ENCODE data around the gene ZBTB20.

ZBTB20 gene

DNA sequence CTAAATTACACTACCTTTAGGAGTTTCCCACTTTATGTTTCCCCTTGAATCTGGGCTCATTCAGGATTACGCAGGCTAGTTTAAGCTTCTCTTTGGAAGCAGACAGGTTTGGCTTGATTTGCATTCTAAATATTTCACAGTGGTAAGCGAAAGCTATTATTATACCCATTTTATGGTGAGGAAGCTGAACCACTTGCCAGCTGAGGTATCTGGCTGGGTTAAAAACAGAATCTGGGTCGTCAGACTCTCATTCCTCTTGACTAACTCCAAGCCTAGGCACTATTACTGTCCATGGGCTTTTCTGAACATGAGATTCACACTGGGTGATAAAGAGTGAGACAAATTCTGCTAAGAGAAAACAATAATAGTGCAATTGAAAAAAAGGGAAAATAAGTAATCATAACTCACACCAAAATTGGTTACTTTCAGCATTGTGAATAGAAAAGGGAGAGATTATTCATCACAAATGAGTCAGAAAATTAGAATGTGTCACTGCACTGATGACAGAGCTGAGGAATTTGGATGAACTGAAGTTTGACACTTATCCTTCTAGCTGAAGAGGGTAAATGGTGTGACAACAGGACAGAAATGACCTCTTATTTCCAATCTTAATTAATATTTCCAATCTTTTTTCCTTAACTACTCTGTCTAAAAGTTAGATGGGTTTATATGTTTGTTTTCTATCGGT is 642.0 kb downstream of the ZBTB20 start:
- no peak for FAIRE-seq

DNA sequence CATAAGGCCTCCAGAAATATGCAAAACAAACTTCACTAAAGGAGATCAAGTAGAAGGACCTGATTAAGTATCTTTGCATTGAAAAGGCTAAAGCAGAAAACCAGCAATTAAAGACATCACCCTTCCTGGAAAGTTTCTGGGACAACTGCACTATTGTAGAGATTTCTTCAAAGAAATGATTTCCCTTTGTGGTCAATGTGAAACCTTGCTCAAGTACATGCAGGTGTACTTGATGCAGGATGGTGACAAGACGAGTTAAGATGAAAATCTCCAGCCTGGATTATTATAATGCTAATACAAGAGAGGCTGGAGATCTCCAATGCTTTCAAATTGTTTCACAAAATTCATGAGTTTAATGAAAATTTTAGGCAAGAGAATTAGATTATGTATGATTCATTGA is 644.9 kb downstream of the ZBTB20 start:
- FAIRE-seq, result no peak

DNA sequence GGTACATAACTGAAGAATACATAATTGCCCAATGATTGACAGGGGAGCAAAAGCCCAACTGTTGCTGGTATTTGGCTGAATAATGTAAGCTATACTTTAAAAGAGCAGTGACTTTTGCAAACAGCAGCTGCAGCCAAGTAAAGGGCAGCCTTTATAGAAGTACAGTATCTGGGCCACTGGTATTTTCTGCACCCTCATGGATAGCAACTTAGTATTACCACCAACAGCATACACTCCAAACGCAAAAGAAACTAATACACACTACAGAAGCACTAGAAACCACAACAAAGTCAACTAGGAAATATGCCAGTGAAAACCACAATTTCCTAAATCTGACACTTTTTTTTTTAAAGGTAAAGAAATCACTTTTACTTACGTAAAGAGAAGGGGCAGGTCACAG is 647.1 kb downstream of the ZBTB20 start:
- no peak for FAIRE-seq

DNA sequence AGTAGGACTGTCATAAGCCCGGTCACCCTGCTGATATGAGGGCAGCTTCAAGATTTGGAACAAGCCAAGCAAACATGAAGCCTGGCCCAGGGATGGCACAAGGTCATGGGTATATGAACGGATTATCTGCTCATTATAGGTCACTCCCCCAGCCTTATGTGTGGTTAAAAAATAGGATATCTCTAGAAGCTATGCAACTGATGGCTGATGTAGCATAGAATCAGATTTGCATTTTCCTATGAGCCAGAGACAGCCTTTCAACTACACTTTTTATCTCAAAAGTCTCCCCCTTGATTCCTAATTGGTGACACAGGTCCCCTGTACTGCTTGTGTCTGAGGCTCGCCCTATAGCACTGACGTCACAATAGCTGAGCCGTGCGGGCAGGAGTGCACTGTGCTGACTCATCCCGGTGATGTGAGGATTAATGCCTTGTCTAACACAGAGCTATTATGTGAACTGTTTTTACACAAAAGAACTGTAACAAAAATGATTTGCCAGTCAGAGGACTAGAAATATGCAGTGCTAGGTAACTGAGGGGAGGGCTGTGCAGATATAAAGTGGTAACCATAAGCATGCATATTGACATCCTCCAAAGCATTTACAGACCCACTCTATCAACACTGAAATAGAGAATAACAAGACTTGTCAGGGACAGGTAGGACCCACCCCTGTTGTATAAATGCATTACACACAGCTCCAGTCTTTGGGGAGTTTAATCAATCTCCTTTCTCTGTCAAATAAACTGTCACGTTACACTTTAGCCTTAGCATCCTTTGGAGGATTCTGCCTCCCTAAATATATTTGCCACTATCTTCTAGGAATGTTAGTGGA is 648.3 kb downstream of the ZBTB20 start:
- FAIRE-seq, result no peak

DNA sequence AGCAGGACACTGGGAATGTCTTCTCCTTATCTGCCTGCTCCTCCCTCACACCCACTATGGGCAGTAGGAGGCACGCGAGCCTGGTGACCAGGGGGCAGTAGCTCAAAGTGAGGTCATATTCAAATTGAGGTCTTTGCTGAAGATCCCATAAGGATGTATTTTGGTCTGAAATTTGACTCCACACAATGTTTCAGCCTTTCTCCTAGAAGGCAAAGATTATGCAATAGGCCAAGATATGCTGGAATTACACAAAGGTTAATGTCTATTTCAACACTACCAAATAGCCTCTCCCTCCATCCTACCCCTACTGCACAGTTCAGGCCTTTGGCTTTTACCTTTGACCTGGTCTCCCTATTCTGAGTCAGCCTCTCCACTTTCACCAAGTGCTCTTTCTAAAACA is 650.2 kb downstream of the ZBTB20 start:
- no peak for FAIRE-seq

DNA sequence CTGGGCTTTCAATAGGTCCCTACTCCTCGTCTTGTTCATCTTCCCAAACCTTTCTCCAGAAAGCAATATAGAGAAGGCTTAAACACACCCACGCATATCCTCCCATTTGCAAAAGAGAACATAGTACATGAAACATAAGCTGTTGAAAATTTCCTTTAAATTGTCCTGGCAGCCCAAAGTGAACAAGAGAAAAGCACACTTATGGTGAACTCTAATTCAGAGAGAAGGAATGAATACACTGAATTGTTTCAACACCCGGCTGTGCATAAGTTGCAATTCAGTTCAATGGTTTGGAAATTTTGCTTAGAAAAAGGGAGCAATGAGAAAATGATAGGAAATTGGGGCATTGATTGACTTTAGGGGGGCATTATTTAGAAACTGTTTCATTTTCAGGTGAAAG is 650.6 kb downstream of the ZBTB20 start:
- no peak for FAIRE-seq

DNA sequence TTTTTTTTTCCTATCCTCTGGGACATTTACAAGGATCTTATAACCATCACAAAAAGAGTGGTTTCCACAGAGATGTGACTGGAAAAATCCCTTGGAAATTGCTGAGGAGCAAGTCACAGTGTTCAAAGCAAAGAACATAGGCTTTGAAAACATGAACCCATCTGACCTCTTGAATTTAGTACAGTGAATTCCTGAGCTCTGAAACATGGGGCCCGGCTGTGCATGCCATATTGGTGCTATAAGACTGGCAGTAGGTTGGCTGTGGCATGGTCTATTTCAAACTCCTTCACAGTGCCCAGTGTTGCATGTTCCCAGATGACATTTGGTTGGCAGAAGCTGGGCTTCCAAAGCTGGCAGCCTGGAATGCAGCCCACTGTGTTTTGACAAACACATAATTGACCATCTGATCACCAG is 651.1 kb downstream of the ZBTB20 start:
- no peak for FAIRE-seq

DNA sequence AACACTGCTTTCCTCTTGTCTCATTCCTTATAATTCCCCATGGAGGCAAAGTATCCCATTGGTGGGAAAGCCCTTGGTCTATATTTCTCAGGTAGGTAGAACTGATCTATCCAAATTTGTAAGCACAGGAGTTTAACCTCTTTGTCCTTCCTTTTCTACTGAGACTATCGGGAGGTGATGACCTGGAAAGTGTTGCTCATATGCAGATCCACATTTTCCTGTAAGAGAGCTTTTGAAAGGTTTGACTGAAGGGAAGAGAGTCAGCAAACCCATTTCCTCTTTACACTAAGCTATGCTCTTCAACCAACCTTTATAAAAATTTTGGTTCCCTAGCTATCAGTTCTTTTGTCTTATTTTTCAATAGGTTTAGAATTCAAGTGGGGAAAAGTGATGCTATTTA is 652.6 kb downstream of the ZBTB20 start:
- no peak for FAIRE-seq

DNA sequence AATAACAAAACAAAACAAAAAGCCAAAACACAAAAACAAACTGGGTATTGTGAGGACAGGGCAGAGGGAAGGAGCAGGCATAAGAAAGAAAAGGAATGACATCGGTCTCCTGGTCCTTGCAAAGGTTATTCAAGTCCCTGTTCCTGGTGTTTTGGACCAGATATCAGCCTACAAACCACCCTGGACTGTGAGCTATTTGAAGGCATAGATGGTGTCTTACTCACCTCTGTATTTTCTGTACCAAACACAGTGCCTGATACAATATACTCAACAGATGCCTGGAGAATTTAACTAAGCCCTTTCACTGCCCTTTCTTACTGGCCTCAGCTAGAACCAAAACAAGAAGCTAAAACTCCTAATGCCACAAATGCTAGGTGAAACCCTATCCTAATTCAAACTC is 656.3 kb downstream of the ZBTB20 start:
- FAIRE-seq, result no peak

DNA sequence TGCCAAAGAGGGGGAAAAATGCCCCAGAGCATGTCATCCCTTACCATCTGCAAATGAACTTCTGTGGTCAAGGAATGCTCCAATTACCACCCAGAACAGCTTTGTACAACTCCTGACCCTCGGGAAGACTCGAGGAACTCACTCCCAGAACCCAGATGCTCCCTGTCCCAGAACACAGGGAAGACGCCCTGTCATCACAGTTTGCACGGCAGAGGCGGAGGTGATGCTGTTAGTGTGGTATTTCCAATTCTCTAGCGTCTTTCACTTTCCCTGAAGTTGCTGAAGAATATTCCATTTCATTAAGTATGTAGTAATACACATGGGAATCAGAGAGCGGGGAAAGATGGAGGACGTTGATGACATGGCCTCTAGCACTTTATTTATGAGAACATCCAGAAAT is 659.6 kb downstream of the ZBTB20 start:
- FAIRE-seq, result no peak

DNA sequence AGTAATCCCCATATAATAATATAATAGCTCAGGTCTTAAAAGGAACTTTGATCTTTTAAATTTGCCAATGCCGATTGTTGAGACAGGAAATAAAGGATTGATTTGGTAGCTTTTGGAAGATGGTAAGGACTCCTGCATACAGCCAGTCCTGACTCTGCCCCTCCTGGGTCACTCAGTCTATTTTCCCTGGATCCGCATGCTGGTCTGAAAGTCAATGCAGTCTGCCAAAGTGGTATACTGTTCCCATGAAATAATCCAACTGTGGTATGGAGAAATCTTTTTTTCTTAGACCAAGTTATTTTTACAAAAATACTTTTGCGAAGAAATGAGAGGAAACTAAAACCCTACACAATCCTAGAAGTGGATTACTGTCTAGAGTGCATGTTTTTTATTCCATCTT is 662.2 kb downstream of the ZBTB20 start:
- FAIRE-seq, result no peak

DNA sequence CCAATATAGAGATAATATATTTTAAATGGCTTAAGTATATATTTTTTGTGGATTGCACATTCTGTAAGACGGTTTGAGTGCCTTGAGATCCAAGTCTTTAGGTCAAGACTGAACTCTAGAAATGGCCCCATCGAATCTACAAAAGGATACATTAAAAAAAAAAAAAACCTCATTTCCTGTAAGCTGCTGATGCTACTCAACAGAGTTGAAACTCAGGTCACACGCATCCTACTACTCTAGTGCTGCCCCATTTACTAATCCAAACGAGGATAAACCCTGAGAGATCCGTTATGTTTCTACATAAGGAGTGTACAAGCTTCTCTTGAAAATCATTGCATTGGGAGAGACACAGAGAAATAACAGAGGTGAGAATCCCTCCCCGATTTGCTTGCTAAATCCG is 666.0 kb downstream of the ZBTB20 start:
- no peak for FAIRE-seq

DNA sequence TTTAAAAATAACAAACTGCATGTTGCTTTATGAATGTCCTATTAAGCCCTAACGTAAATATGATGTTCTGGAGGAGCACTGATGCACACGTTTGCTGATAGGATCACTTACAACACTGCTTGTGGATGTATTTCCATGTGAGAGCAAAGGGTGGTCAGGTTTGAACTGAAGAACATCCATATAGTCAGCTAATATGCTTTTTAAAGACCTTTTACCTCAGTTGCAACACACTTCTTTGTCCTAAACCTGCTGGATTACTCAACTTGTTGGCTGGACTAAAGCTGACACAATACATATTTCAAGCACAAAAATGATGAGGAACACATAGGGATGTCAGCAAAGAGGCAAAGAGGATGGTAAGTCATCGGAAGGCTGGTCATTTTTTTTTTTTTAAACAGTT is 666.6 kb downstream of the ZBTB20 start:
- FAIRE-seq, result no peak

DNA sequence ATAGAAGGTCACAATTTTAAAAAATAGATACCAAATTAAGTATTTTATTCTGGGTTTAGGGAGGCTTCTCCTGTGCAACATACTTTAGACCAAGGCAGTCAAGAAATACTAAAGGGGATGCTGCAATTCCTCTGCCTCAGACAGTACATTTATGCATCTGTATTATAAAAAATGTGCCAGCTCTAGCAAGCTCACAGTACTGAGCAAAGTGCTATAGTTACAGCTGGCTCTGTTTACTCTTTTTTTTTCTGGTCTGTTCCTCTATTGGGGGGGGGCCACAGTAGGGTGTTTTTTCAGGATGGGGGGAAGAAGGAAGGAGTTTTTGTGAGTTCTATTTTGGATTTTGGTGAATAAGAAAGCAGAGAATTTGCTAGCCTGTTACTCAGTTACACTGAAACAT is 668.3 kb downstream of the ZBTB20 start:
- no peak for FAIRE-seq

DNA sequence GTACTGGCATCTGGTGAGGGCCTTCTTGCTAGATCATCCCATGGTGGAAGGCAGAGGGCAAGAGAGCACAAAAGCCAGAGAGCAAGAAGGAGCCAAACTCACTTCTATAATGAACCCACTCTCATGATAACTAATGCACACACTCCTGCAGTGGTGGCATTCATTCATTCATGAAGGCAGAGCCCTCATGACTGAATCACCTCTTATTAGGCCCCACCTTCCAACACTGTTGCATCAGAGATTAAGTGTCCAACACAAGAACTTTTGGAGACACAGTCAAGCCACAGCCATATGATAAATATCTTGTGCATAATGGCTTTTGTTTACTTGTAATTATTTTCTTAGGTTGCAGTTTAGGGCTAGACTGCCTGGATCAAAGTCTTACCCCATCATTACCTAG is 670.6 kb downstream of the ZBTB20 start:
- FAIRE-seq, result no peak

DNA sequence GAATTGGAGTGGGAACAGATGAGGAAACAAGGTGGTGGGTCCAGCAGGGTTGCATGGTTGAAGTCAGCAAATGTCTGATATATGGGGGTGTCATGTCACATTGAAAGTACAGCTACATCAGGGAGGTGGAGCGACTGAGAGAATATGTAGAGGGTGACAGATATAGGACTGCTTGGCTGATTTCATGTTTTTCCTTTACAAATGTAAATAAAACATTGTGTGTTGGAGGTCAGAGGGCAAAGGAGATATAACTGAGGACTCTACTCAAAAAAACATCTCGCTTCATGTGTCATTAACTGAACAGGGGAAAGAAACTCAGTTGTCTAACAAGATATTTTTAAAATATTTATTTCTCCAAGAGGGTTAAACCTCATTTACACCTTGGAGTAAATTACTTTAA is 675.6 kb downstream of the ZBTB20 start:
- FAIRE-seq, result no peak

DNA sequence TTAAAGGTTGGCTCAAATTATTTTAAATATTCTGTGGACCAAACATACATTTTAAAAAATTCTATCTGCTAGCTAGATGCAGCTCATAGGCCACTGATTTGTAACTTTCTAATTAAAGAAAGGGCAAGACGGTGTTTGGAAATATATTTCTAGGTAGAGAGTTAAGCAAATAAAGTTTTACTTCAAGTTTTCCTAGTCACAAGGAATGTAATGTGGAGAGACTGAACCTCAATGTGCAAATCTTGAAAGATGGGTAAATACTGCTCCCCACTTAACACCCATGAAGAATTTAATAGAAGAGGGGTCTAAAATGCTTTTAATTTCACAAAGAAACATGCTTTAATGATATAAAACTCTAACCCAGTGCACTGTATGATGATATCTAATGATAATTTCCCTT is 678.0 kb downstream of the ZBTB20 start:
- FAIRE-seq, result no peak

DNA sequence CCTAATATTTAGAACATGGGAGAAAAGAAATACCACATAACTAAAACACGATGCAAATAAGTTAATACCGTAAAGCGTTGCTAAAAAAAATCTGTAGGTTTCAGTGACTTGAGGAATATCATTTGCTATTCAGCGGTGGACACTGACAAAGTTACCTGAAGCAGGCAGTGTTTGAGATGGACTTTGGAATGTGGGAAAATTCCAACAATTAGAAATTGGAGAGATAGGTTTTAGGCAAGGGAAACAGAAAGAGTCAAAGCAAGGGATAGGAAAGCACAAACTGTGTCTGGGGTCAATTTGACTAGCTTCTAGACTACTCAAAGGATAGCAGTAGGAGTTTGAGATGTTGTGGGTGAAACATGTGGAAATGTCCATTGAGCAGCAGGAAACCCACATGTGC is 680.3 kb downstream of the ZBTB20 start:
- FAIRE-seq, result no peak

DNA sequence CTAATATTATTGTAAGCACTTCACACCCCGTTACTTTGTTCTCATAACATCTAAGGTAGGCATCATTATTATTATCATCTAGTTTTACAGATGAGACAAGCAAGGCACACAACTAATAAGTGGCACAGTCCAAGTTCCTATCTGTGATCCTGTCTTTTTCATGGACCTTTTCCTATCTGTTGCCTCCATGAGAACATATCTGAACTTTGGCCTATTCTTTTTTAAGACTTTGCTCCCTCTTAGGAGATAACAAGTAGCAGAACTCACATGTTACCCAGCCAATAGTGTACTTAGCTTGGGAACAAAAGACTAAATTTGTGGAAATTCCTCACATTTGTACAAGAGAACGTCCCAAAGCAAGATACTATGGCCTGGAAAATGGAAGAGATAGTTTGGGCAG is 680.8 kb downstream of the ZBTB20 start:
- FAIRE-seq, result no peak

DNA sequence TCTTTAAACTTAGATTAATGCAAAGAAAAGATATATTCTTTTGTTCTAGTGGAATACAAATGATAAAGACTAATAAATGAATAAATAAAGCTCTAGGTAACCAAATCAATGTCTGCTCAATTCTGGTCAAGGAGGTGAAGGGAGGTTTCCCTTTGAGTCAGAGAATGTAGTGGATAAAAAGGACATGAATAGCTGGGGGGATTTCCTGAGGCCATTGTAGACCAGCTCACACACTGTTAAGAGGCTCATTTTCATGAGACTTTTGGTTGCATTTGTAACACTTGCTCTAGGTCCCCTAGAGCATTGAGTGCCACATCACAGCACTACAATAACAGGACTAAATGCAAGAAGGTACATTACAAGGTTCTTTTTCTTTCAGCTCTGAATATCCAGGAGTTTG is 682.5 kb downstream of the ZBTB20 start:
- FAIRE-seq, result no peak

DNA sequence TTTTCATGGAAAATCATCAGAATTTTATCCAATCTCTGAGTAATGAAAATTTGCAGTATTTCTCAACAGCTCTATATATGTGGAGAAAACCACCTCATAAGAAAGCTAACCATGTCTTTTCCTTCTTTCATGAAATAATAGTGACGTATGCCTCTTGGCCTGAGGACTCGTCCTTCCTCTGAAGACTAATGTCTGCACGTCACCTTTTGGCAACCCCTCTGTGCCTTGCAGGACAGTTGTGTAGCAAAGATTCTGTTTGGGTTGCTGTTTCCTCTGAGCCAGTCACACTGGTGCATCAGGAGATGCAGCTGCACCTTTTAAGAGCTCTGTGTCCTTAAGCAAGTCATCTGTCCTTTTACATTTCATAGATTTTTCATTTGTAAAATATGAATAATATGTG is 684.3 kb downstream of the ZBTB20 start:
- FAIRE-seq, result no peak

DNA sequence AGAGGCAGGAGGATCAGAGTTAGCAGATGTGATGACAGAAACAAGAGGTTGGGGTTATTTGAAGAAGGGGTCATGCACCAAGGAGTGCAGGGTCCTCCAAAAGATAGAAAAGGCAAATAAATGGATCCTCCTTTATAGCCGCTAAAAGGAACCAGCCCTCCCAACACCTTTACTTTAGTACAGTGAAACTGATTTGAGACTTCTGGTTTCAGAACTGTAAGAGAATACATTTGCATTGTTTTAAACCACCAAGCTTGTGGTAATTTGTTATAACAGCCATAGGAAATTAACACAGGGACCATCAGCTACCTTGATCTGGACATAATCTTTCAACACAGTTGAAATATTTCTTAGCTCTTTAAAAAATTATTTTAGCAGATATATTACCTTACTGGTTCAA is 686.6 kb downstream of the ZBTB20 start:
- FAIRE-seq, result no peak

DNA sequence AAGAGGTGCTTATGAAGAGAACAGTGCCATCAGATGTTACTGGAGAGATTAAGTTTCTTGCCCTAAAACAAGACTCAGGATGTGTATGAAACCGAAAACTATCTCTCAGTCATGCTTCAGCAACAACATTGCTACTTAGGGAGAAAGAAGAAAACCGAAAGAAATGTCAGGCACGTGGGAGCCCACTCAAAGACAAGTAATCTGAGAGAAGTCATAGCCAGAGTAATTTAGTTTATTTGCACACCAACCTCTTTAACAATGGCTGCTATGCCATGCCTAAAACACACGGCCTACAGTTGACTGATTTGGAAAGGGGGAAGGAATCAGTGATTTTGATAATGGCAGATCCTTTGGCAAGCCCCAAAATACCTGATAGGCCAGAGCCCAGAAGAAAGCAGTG is 690.3 kb downstream of the ZBTB20 start:
- no peak for FAIRE-seq

DNA sequence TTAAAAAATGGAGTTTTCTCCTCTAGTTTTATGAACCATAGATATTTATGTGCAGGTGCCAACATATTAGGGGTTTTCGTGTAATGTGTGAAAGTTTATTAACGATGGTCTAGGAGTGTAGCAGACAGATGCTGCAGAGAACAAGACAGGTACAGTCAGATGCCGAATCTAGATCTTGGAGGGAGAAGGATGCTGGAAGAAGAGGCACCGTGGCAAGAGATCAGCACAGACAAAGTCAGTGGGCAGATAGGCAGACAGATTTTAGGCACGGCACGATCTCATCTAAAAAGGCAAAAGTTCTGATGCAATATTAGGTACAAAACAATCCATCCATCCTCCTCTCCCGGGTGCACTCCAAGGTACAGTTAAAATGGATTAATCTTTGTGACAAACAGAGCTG is 691.7 kb downstream of the ZBTB20 start:
- no peak for FAIRE-seq
